NCI-H2171 treated with DMSO at 0.1 percent for 48 hours (cell line): ENCODE data around the gene ZNF765.
"Not testable (repeated sequence)": the region's sequence is repeated elsewhere in the genome, so short reads cannot be mapped to it uniquely, and the experiment has no call there.

Source experiments
- DNase-seq: peaks from one replicate; lab custom pipeline; 2025; lab: John Stamatoyannopoulos, UW

Gene ZNF765

GRCh38 chr19:53422551-53422950 lies 27.6 kb downstream of the ZNF765 start:
- no peak for DNase-seq

- DNase-seq = not testable (repeated sequence)
Measured at GRCh38 chr19:53423074-53423473, 28.1 kb downstream of the ZNF765 start.

DNA sequence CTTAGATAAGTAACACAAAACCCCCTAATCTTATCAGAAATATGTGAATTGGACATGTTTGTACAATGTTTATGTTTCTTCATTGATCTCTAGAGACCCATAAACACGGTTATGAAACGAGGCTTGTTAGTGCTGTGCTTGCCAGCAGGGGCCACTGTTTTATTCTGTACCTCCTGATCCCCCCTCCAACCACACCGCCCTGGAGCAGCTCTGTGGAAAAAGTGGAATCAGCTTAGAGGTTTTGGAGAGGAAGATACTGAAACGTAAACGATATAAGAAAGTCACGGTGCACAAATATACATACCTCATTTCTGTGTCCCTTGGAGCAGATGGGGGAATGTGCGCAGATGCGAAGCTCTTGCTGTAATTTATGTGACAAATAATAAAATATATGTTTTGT lies 28.7 kb downstream of the ZNF765 start:
- not testable (repeated sequence) for DNase-seq

DNA sequence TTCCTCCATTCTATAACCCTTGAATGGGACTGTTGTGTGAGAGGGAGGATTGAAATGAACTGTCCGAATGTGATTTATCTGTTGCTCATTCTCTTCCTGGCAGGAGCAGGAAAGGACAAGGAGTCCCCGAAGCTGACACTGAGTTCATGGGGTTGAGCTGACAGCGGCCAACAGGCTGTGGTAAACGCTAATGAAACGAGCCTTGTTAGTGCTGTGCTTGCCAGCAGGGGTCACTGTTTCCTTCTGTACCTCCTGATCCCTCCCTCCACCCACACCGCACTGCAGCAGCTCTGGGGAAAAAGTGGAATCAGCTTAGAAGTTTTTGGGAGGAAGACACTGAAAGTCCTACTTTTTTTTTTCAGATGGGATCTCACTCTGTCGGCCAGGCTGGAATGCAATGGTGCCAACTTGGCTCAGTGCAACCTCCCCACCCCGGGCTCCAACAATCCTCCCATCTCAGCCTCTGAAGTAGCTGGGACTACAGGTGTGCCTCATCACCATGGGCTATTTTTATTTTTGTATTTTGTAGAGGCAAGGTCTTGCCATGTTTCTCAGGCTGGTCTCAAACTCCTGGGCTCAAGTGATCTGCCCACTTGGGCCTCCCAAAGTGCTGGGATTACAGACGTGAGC lies 30.1 kb downstream of the ZNF765 start:
- no peak for DNase-seq

DNA sequence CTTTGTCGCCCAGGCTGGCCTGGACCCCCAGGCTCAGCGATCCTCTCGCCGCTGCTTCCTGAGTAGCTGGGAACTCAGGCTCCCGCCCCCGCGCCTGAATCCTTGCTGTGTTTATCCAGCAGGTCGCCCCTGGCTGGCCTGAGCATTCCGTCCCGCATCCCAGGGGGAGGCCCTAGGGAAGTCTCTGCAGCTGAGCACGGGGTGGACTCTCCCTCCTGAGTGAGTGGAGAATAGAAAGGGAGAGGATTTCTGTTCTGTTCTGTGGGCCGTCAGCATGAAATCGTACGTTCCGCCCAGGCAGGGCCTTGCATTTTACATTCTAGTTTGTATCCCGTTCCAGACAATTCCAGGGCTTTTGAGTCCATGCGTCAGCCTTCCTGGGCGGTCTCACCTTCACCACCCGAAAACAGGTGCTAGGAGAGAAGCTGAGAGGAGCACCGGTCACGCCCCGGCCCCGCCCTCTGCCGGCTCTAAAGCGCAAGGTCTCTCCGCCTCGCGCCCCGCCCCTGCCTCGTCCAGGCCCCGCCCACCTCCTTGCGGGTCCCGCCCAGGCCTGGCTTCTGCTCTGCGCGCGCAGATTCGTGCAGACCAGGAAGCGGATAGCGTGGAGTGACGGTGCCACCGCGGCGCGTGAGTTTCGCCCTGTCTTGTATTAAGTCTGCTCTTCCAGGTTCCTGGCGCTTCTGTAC lies 36.6 kb downstream of the ZNF765 start, which contains the start of gene ZNF761:
Gene ZNF761, plus strand, starts transcription at position 586 of the 689 bp plus-strand sequence. CDS start 15,285 bp downstream, outside the sequence.
- DNase-seq = peak; percentile 89

- DNase-seq = no peak
Measured at GRCh38 chr19:53432088-53432661, 37.2 kb downstream of the ZNF765 start.

DNA sequence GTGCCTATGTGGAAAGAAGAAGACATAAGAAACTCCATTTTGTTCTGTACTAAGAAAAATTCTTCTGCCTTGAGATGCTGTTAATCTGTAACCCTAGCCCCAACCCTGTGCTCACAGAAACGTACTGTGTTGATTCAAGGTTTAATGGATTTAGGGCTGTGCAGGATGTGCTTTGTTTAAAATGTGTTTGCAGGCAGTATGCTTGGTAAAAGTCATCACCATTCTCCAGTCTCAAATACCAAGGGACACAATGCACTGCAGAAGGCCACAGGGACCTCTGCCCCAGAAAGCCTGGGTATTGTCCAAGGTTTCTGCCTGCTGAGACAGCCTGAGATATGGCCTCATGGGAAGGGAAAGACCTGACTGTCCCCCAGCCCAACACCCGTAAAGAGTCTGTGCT lies 48.9 kb downstream of the ZNF765 start:
- not testable (repeated sequence) for DNase-seq

DNA sequence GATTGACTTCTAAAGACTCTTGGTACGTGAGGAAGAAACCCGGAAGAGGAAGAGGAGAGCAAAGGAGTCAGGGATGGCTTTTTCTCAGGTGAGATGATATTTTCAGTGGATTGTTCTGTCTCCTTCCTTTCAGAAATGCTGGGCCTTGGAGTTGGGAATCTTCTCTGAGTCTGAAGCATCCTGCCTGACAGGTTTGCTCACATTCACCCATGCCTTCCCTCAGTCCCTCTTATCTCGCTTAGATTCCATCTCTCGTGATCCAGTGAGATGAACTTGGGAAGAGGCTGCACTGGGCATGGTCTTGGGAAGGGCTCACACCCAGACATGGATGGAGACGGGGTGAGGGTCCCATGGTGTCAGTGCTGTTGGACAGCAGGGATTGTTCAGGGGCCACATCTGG lies 52.2 kb downstream of the ZNF765 start:
- DNase-seq = not testable (repeated sequence)

DNA sequence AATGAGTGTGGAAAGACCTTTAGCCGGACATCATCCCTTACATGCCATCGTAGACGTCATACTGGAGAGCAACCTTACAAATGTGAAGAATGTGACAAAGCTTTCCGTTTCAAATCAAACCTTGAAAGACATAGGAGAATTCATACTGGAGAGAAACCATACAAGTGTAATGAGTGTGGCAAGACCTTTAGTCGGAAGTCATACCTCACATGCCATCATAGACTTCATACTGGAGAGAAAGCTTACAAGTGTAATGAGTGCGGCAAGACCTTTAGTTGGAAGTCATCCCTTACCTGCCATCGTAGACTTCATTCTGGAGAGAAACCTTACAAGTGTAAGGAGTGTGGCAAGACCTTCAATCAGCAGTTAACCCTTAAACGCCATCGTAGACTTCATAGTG lies 60.9 kb downstream of the ZNF765 start:
- no peak for DNase-seq

GRCh38 chr19:53460131-53460721 lies 65.3 kb downstream of the ZNF765 start:
- DNase-seq = not testable (repeated sequence)

- DNase-seq = no peak
Measured at GRCh38 chr19:53461866-53462265, 66.9 kb downstream of the ZNF765 start.

DNA sequence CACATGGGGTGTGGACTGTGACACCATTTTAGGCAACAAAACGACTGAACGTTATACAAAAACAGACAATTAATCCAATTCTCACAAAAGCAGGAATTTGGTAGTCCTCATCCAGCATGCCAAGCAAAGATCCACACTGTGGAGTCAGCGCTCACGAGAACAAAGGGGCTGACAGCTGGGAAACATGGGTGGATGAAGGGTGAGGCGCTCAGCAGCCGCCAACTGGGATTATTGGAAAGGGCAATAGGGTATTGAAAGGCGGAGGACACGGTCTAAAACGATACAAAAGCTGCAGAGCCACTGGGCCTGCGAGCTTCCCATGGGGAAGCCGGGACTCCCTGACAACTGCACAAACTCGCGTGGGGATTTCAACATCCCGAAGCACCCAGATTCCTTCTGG lies 67.9 kb downstream of the ZNF765 start:
- DNase-seq = no peak

DNA sequence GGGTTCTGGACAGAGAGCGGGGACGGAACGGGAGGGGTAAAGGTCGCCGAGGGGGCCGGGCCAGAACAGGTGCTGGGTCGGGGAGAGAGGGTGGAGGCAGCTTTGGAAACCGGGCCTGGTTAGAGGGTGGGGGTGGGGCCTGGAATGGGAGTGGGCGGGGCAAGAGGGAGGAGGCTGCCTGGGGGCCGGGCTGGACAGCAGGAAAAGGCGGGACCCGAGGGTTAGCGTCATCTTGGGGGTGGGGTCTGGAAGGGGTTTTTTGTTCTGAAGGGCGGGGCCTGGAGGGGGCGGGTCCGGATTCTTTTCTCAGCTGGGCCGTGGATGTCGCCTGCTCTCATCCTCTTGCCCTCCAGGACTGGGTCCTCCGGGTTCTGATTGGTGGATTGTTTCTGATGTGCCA lies 68.3 kb downstream of the ZNF765 start:
- no peak for DNase-seq

DNA sequence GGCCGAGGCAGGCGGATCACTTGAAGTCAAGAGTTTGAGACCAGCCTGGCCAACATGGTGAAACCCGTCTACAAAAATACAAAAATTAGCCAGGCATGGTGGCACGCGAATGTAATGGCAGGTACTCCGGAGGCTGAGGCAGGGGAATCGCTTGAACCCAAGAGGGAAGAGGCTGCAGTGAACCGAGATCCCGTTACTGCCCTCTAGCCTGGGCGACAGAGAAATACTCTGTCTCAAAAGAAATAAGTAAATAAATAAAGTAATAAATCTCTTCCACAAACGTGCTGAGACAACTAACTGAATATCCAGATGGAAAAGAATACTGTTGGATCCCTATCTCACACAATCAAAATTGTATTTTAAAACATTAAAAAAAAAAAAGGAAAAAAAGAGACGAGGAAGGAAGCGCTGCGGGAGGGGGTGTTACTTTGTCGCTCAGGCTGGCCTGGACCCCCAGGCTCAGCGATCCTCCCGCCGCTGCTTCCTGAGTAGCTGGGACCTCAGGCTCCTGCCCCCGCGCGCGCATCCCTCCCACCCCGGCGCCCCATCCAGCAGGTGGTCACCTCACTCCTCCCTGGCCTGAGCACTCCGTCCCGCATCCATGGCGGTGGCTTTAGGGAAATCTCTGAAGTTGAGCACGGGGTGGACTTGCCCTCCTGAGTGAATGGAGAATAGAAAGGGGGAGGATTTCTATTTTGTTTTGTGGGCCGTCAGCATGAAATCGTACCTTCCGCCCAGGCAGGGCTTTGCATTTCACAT lies 72.0 kb downstream of the ZNF765 start:
- DNase-seq = no peak

DNA sequence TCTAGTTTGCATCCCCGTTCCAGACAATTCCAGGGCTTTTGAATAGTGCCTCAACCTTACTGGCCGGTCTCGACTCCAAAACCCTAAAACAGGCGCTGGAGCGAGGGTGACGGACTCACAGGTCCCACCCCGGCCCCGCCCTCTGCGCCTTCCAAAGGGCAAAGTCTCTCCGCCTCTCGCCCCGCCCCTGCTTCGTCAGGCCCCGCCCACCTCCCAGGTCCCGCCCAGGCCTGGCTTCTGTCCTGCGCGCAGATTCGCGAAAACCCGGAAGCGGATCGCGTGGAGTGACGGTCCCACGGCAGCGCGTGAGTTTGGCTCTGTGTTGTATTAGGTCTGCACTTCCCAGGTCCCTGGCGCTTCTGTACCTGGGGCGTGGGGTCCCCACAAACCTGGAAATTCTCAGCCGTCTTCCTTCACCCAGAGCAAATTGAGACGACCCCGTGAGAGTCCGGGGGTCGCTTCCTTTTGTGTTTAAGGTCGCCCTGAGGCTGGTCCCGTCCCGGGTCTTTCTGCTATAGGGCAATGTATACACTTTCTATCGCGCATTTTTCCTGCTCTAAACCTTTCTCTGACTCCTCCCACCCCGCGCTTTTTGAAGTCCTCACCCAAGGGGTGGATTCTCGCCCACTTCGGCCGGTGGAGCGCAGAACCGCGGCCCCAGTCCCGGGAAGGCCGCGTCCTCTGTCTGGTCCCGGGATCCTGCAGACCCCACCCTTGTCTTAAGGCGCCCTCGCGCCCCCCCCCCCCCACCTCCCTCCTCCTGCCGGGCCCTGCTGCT lies 72.7 kb downstream of the ZNF765 start, which contains the start of gene ZNF813:
Gene ZNF813, plus strand, starts transcription at position 249 of the 778 bp plus-strand sequence. CDS start 16,090 bp downstream, outside the sequence.
- peak; percentile 57 for DNase-seq

DNA sequence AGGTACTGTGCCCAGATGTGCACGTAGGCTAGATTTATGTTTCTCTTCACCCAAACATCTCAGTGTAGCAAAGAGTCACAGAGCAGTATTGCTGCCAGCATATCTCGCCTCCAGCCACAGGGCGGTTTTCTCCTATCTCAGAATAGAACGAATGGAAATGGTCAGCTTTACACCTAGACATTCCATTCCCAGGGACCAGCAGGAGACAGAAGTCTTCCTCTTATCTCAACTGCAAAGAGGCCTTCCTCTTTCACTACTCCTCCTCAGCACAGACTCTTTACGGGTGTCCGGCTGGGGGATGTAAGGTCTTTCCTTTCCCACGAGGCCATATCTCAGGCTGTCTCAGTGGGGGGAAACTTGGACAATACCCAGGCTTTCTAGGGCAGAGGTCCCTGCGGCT lies 73.7 kb downstream of the ZNF765 start:
- not testable (repeated sequence) for DNase-seq

GRCh38 chr19:53471916-53472315 lies 77.0 kb downstream of the ZNF765 start:
- no peak for DNase-seq

DNA sequence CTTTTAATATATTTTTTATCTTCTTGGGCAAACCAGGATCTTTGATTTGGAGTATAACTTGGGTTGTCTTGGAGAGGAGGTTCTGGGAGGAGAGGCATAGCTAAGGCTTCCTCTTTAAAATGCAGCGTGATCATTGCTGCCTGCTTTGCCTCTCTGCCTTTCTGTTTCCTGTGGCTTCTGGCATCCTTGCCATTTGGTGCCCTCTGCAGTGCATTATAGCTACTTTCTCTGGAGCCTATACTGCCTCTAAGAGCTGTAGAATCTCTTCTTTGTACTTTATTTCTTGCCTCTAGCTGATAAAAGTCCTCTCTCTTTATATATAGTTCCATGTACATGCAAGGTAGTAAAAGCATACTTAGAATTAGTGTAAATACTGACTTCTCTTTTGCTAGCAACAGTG lies 79.9 kb downstream of the ZNF765 start:
- DNase-seq = not testable (repeated sequence)

GRCh38 chr19:53475470-53475869 lies 80.5 kb downstream of the ZNF765 start:
- not testable (repeated sequence) for DNase-seq
